Mucosa of descending colon (tissue), 3 donors: ENCODE data around the gene ARID1B. TPM values are rescaled to one million over a fixed set of nuclear protein-coding genes. Genes with fewer than 3 reads are reported as not detected.

Source experiments
- ATAC-seq: fragments of 200-7000 bp; cut with Tn5 transposase; one replicate; pipeline ENCODE4 v1.9.1; 2020; ENCODE audit warnings: mild to moderate bottlenecking, moderate library complexity
- DNase-seq, 3 donors: peaks; one replicate each; pipeline ENCODE4 v3.0.0-alpha.2; 2020
- H3K36me3 ChIP-seq: fragments of 200-600 bp; one replicate; pipeline ENCODE4 v1.8.0; 2021; ENCODE audit warnings: low read depth, mild to moderate bottlenecking
- H3K4me1 ChIP-seq: fragments of 200-600 bp; one replicate; pipeline ENCODE4 v1.8.0; 2021; ENCODE audit warnings: low read depth, mild to moderate bottlenecking
- H3K4me3 ChIP-seq: fragments of 200-600 bp; one replicate; pipeline ENCODE4 v1.8.0; 2021; ENCODE audit warnings: mild to moderate bottlenecking
- H3K9me3 ChIP-seq: fragments of 200-600 bp; one replicate; pipeline ENCODE4 v1.8.0; 2021; ENCODE audit warnings: mild to moderate bottlenecking
- intact Hi-C, 2 donors: fragments of 100-400 bp; cut with DNase I in 1 of 2; cut with micrococcal nuclease in 1 of 2; formaldehyde crosslinking; loops; one replicate each; pipeline versions ENCODE4 v1.11.0 to v1.11.1; 2022; cut with DNase I, micrococcal nuclease
- total RNA-seq, 3 donors: library from RNA; stranded (reverse); fragmentation: NEBNext Ultra II Directional in 2 of 3; extraction: Animal tissue kit (Norgen Biotek cat#: 25700) in 2 of 3; gene quantifications; one replicate each; pipeline versions ENCODE4 v1.2.1 to v1.2.4, GENCODE V29; 2021 to 2023
- TF ChIP-seq, protein P1 (sequence below): fragments of 200-600 bp; IDR thresholded peaks from one replicate; pipeline ENCODE4 v1.8.0; 2022; ENCODE audit warnings: antibody characterized with exemption, mild to moderate bottlenecking
- donor health status: DM: no; HTN: no; CAD: no; lungs with moderate emphysema.
- donor health status: DM: no; HTN: no; CAD: no.
- donor health status: DM: no; HTN: yes; CAD: no.

The ARID1B gene
- total RNA-seq, 3 donors from 2014 or later, result 71.8 to 102 (median 101) TPM

DNA sequence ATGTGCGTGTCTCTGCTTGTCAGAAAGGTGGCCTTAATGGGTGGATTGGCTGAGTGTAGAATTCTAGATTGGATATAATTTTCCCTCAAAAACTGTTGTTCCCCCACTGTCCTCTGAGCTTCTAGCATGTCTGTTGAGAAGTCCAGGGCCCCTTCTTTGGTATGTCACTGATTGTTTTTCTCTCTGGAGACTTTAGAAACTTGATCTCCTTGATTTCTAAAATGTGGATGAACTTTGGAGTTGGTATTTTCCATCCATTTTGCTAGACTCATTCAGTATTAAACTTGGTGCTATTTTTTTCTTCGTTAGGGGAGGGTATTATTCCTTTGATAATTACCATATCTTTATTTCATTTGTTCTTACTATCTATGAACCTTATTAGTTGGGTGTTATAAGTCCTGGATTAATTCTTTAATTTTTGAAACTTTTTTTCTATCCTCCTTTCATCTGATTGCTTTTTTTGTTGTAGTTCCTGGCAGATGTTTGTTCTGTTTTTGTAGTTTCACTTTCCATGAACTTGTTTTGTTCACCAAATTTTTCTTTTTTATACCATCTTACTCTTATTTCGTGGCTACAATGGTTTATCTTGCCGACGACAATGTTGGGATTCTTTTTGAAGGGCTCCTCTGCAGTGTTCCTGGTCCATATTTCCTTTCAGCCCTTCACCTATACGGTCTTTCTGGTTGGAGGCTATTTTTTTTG lies 68.4 kb downstream of the ARID1B start:
- DNase-seq (no peak), ATAC-seq (no peak)
- H3K36me3 ChIP-seq, result no peaks in the 10 kb centered on the region
- peaks cover 6% of the 10 kb centered on the region for H3K4me1 ChIP-seq
- intact Hi-C loops, result no loop called here
- no peak overlapping the region for H3K4me3 ChIP-seq
- TF ChIP-seq, protein P1, sequence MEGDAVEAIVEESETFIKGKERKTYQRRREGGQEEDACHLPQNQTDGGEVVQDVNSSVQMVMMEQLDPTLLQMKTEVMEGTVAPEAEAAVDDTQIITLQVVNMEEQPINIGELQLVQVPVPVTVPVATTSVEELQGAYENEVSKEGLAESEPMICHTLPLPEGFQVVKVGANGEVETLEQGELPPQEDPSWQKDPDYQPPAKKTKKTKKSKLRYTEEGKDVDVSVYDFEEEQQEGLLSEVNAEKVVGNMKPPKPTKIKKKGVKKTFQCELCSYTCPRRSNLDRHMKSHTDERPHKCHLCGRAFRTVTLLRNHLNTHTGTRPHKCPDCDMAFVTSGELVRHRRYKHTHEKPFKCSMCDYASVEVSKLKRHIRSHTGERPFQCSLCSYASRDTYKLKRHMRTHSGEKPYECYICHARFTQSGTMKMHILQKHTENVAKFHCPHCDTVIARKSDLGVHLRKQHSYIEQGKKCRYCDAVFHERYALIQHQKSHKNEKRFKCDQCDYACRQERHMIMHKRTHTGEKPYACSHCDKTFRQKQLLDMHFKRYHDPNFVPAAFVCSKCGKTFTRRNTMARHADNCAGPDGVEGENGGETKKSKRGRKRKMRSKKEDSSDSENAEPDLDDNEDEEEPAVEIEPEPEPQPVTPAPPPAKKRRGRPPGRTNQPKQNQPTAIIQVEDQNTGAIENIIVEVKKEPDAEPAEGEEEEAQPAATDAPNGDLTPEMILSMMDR, result no peak
- H3K9me3 ChIP-seq, result no peaks in the 10 kb centered on the region

DNA sequence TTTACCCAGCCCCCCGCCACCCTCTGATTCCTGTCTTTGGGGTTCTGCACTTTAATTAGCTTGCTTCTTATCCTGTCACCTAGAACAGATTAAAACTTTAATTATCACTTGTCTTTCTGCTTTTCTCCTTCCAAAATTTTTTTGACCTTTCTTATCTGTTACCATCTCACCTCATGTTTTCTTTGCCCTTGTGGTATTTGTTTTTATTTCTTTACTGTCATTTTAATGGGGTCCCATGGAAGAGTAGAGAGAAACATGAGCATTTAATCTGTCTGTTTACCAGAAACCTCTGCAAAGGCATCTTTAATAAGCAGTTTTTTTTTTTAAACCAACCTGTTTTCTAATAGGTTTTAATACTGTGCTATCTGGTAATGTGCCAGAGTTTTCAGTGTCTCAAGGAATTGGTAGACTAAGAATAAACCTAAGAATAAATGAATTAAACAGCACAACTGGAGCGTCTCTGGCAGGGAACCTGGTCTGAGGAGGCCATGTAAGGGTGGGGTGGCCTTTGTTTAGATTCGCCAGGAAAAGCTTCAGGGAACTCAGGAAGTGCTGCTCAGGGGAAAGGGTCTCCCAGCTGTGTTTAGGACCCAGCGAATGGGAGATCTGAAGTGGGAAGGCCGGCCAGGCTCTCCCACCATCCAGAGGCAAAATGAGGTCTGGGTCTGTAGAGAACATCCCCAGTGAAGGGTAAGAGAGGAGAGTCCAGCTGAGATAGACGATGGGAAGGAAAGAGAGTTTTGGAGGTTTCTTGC lies 69.8 kb downstream of the ARID1B start:
- DNase-seq (no peak), ATAC-seq (no peak)
- Histone ChIP-seq H3K9me3 (no peaks in the 10 kb centered on the region), H3K4me3 (no peak overlapping the region), H3K36me3 (no peaks in the 10 kb centered on the region), H3K4me1 (peaks cover 18% of the 10 kb centered on the region)
- TF ChIP-seq, protein P1, result no peak
- intact Hi-C loops, result no loop called here

DNA sequence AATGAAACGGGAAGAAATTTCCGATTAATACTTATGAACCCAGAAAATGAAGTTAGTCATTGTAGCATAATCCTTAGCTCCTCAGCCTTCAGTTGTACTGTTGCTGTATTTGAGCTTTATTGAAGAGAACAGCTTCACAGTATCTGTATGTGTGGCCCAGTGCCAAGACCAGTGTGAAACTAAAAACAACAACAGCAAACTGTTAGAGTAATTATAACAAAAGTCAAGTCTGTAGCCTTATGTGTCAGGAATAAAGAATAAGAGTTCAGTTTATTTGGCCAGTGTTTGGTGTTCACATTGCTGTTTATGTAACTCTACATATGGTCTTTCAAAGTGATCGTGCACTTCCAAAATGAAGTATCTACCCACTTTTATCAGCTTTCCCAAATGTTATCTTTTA lies 70.9 kb downstream of the ARID1B start:
- Histone ChIP-seq H3K4me3 (no peak overlapping the region), H3K36me3 (no peaks in the 10 kb centered on the region), H3K9me3 (no peaks in the 10 kb centered on the region), H3K4me1 (peaks cover 23% of the 10 kb centered on the region)
- DNase-seq (no peak), ATAC-seq (no peak)
- intact Hi-C loops, result no loop called here
- TF ChIP-seq, protein P1, result no peak

DNA sequence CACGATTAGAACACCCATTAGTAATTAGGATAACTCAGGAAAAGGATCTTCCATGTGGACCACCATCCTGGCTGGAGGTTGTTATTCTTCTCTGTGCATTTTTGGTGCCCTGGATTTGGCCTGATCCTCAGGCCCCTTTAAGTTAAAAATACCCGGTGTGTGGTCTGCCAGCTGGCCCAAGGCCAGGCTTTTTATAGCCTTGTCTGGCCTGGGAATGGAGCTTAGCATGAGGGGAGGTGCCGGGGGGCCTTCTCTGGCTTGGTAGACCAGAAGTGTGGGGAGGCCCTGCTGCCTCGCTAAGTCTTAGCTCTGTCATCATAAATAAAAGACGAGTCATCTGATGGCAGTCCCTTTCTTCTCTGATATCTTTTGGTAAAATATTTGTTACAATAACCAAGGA lies 71.4 kb downstream of the ARID1B start:
- ATAC-seq (no peak), DNase-seq (no peak)
- intact Hi-C loops, result no loop called here
- Histone ChIP-seq H3K4me3 (no peak overlapping the region), H3K4me1 (peaks cover 23% of the 10 kb centered on the region), H3K36me3 (no peaks in the 10 kb centered on the region), H3K9me3 (no peaks in the 10 kb centered on the region)
- TF ChIP-seq, protein P1, result no peak

DNA sequence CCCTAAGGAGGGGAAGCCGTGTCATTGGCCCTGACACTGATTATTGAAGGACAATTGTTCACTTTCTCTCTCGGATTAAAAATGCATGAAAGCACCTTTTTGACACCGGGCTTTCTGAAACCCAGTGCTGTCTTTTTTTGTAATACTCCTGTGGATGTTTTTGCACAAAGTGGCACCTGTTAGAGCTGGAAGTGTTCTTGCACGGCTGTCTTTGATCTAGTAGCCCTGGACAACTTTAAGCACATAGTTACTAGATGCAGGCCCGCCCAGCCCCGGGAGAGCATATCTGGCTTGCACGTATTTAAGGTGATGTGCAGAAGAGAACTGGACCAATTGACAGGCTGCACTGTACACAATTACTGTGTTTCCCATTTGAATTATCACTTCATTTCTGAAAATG lies 72.6 kb downstream of the ARID1B start:
- ATAC-seq (no peak), DNase-seq (no peak)
- intact Hi-C loops, result no loop called here
- H3K4me1 ChIP-seq, result peaks cover 17% of the 10 kb centered on the region
- TF ChIP-seq, protein P1, result no peak
- no peaks in the 10 kb centered on the region for H3K36me3 ChIP-seq
- no peaks in the 10 kb centered on the region for H3K9me3 ChIP-seq
- H3K4me3 ChIP-seq, result no peak overlapping the region
